Lower leg skin (tissue), 4 donors: ENCODE measurements around the gene KIF5C. TPM values are rescaled to one million over a fixed set of nuclear protein-coding genes. Genes with fewer than 3 reads are reported as not detected.
A peak's percentile ranks its signal among the peaks of the same experiment; 100 is the strongest.

Source experiments
- DNase-seq, 2 donors: peaks; one replicate each; pipeline ENCODE4 v3.0.0-alpha.2; 2019; ENCODE audit warnings: low spot score in 2 of 2
- H3K4me3 ChIP-seq: fragments of 200-600 bp; sonication (generic); 2 replicates; pipeline ENCODE4 v1.5.1; 2017; ENCODE audit warnings: mild to moderate bottlenecking, low read depth; ENCODE audit not compliant: poor library complexity, severe bottlenecking
- POLR2A ChIP-seq, 2 donors: fragments of 450-650 bp; IDR thresholded peaks; one replicate each; pipeline ENCODE4 v1.6.1; 2016 to 2017; ENCODE audit warnings: antibody characterized with exemption in 2 of 2, mild to moderate bottlenecking in 1 of 2, moderate library complexity in 1 of 2
- WGBS, 2 donors: methylation state at CpG; one replicate each; pipeline ENCODE4 v1.1.5; 2018; 5-methylcytosine and 5-hydroxymethylcytosine counted together
- intact Hi-C: fragments of 100-400 bp; cut with DNase I; formaldehyde crosslinking; loops from one replicate; pipeline ENCODE4 v1.15.0; 2023; ENCODE audit warnings: low total_unique reads
- total RNA-seq, 4 donors: library from RNA; depleted of rRNA; stranded (reverse); fragments of >200 nt; gene quantifications; one replicate each; pipeline ENCODE4 v1.1.0, GENCODE V29; 2016
- TF ChIP-seq, protein P1 (sequence below), 3 donors: fragments of 450-650 bp; IDR thresholded peaks; one replicate each; pipeline ENCODE4 v1.5.1; 2016; ENCODE audit warnings: antibody characterized with exemption in 3 of 3, mild to moderate bottlenecking in 3 of 3, moderate library complexity in 2 of 3

The KIF5C gene
- total RNA-seq, 4 donors from 2014 or later, result 0.99 to 1.9 (median 1.3) TPM

DNA sequence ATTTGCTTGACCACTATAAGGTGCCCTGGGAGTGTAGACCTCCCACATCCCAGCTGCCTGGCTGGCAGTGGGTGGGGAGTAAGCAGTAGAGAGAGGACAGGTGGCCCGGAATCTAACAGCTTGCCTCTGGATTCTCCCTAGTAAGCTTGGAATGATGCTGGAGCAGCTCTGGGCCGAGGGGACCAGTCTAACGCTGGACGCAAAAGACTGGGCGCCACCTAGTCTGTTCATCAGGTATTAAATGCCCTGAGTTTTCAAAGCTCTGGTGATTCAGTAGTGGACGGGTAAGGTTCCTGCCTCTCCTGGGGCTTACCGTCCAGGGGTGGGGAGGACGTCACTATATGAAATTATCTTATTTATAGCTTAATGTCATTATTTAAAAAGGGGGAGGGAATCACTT, 162.8 kb downstream of the KIF5C start:
- no peak for TF ChIP-seq POLR2A (IDR thresholded peaks at IDR 0.05)
- TF ChIP-seq, protein P1, sequence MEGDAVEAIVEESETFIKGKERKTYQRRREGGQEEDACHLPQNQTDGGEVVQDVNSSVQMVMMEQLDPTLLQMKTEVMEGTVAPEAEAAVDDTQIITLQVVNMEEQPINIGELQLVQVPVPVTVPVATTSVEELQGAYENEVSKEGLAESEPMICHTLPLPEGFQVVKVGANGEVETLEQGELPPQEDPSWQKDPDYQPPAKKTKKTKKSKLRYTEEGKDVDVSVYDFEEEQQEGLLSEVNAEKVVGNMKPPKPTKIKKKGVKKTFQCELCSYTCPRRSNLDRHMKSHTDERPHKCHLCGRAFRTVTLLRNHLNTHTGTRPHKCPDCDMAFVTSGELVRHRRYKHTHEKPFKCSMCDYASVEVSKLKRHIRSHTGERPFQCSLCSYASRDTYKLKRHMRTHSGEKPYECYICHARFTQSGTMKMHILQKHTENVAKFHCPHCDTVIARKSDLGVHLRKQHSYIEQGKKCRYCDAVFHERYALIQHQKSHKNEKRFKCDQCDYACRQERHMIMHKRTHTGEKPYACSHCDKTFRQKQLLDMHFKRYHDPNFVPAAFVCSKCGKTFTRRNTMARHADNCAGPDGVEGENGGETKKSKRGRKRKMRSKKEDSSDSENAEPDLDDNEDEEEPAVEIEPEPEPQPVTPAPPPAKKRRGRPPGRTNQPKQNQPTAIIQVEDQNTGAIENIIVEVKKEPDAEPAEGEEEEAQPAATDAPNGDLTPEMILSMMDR (IDR thresholded peaks at IDR 0.05), result no peak
- DNase-seq, result peak in 1 of 2 donors; percentile 79
- H3K4me3 ChIP-seq, result no peak overlapping the region
- WGBS, 2 donors, result 57 to 70% methylated on average over 7 to 8 of the region's 8 CpGs
- intact Hi-C loops, result no loop called here

DNA sequence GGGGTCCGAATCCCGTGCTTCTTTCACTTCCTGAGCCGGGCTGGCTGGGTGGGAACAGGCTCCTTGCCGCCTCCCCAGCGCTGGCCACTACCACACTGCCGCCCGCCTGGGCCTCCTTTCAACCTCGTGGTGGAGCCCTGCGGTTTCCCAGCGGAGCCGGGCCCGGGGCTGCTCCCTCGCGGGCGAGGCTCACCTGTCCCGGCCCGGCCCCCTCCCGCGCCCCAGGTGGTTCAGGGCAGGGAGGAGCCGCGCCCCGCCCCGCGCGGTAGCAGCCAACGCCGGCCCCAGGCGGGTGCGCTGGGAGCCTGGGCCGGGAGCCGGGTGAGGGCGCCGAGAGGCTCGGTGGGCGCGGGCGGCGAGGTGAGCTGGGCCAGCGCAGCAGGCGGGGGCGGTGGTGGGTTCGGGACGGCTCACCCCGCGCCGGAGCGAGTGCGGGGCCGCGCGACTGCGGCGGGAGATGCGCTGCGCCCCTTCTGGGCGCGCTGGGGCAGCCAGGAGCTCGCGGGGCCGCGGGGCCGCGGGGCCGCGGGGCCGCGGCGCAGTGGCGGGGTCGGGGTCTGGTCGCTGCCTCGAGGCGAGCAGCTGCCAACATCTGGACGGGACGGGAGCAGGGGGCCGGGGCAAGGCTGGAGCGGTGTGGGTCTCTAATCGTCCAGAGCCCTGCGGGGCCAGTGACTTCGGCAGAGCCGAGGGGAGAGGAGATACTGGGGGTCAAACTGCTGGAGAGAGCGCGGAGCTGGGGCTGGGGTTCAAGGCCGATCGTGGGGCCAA, 163.6 kb downstream of the KIF5C start, which contains the start of gene LYPD6B:
LYPD6B (plus strand) TSS at position 258 of the 771 bp plus-strand sequence. CDS start 92,250 bp downstream, outside the sequence.
- peak in 1 of 2 donors; percentile 84 for DNase-seq
- 4 to 5% methylated on average over 21 to 32 of the region's 85 CpGs for WGBS, 2 donors
- TF ChIP-seq POLR2A (IDR thresholded peaks at IDR 0.05), result no peak
- TF ChIP-seq, protein P1 (IDR thresholded peaks at IDR 0.05), result no peak
- peak within 1 kb of the TSS; percentile 34 for H3K4me3 ChIP-seq
- intact Hi-C loops, result no loop called here

DNA sequence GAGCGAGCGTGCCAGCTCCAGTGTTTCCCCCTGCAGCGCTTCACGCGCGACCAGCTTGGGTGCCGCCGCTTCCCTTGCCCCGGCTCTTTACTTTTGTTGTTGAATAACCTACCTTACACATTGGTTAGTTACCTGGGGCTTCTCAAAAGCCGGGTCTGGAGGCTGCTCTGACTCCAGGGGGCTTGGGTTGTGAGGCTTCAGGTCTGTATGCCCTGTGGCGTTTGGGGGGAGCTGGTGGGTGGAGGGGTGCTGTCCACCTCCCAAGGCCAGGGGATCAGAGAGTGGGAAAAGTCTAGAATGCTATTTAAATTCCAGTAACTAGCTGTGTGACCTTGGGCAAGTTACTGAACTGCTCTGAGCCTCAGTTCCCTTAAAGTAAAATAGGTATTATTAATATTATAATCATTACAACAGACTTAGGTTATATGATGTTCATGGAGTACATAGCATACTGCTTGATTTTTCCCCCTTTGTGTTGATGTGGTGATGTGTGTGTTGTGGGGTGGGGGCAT, 164.2 kb downstream of the KIF5C start:
- WGBS, 2 donors, result 15 to 37% methylated on average over 11 of the region's 11 CpGs
- no peak for TF ChIP-seq POLR2A (IDR thresholded peaks at IDR 0.05)
- TF ChIP-seq, protein P1 (IDR thresholded peaks at IDR 0.05), result no peak
- peak overlapping the region; percentile 34 for H3K4me3 ChIP-seq
- intact Hi-C loops, result no loop called here
- peak in 1 of 2 donors; percentile 78 for DNase-seq

DNA sequence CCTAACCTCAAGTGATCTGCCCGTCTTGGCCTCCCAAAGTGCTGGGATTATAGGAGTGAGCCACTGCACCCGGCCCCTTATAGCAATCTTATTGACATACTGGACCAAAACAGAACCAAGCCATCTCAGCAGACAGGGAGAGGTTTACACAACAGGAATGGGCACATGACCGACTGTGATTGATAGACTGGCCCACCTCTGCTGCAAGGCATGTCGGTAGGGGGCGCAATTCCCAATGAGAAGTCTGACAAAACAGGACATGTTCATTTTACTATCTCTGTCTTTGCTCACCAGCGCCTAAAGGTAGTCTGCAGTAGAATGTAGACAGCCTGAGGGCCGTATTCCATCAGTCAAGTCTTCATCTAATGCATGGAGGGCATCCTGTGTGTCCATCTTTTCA, 165.4 kb downstream of the KIF5C start:
- intact Hi-C loops, result loop anchor here (5.0 kb wide), 1 partner anchor 1233 kb away; no protein-coding TSS in a partner anchor
- DNase-seq, result peak in 1 of 2 donors; percentile 82
- no peak overlapping the region for H3K4me3 ChIP-seq
- WGBS, 2 donors, result 72 to 75% methylated on average over 7 of the region's 7 CpGs
- TF ChIP-seq POLR2A (IDR thresholded peaks at IDR 0.05), result no peak
- TF ChIP-seq, protein P1 (IDR thresholded peaks at IDR 0.05), result no peak

DNA sequence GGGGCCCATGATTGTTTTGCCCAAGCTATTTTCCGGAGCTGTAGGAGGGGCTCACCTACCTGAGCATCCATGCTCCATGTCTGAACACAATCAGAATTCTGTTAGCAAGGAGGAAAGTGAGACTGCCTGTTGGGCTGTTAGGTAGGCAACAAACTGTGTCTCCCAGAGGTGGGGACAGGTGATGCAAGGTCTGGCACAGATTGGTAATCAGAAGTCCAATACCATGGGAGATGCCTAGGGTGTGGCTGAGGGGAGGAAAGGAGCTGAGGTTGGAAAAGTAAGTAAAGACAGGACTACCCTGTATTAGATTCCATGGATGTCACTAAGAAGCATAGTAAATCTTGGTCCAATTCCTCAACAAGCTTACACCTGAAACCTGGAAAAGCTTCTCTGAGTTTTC, 166.5 kb downstream of the KIF5C start:
- intact Hi-C loops, result loop anchor here (5.0 kb wide), 1 partner anchor 1234 kb away; no protein-coding TSS in a partner anchor
- no peak for TF ChIP-seq POLR2A (IDR thresholded peaks at IDR 0.05)
- TF ChIP-seq, protein P1 (IDR thresholded peaks at IDR 0.05), result no peak
- H3K4me3 ChIP-seq, result no peak overlapping the region
- no peak for DNase-seq
- WGBS, 2 donors, result 92 to 100% methylated on average over 1 of the region's 1 CpG
